Endothelial cell of umbilical vein (primary cell): Measurements from ENCODE around the gene LDAF1. TPM values are rescaled to one million over a fixed set of nuclear protein-coding genes. Genes with fewer than 3 reads are reported as not detected.

ENCODE experiments used
- BruUV-seq: library from RNA; stranded (reverse); fragments of 400-500 nt; replicated peaks from 2 replicates; lab custom pipeline; 2021; lab: Mats Ljungman, UMichigan
- CTCF ChIA-PET: fragments of 300-600, 350-600 bp; sonication (Branson Sonifier 250); formaldehyde crosslinking; loops from one replicate; lab custom pipeline; 2021; ENCODE audit warnings: antibody characterized with exemption, inconsistent platforms; lab: Charles Lee
- POLR2A ChIA-PET: fragments of 300-600, 350-600 bp; sonication (Branson Sonifier 250); formaldehyde crosslinking; loops from one replicate; lab custom pipeline; 2021; ENCODE audit warnings: antibody characterized with exemption, inconsistent platforms; lab: Charles Lee
- DNase-seq: peaks from one replicate; pipeline ENCODE4 v3.0.0-alpha.2; 2011; ENCODE audit warnings: low read depth, low spot score
- FAIRE-seq: peaks from 2 replicates; lab custom pipeline; 2011; peaks lifted over from hg19 to GRCh38; lab: Jason Lieb, UNC
- H2AFZ ChIP-seq: 2 replicates; pipeline ENCODE4 v1.6.0; 2012; ENCODE audit warnings: low read depth, low read length, control low read depth, inconsistent platforms
- H3K27ac ChIP-seq: 2 replicates; pipeline ENCODE4 v1.5.1; 2011; ENCODE audit warnings: low read depth, mild to moderate bottlenecking, control low read depth, low read length, moderate library complexity; ENCODE audit not compliant: insufficient read depth
- H3K27me3 ChIP-seq, 2 experiments: 2 replicates each; pipeline versions ENCODE4 v1.6.0 to v1.6.1; 2011; ENCODE audit warnings: low read length in 2 of 2, mixed read lengths in 1 of 2; ENCODE audit not compliant: control insufficient read depth in 2 of 2, insufficient read depth in 2 of 2
- H3K36me3 ChIP-seq, 2 experiments: 2 replicates in 1 of 2; 3 replicates in 1 of 2; pipeline ENCODE4 v1.5.1; 2011; ENCODE audit warnings: low read length in 2 of 2, mild to moderate bottlenecking in 1 of 2, moderate library complexity in 1 of 2; ENCODE audit not compliant: control insufficient read depth in 2 of 2, insufficient read depth in 2 of 2; ENCODE audit errors: extremely low read depth in 1 of 2
- H3K4me1 ChIP-seq: 3 replicates; pipeline ENCODE4 v1.5.1; 2011; ENCODE audit warnings: mild to moderate bottlenecking, low read length; ENCODE audit not compliant: control insufficient read depth, insufficient read depth; ENCODE audit errors: extremely low read depth
- H3K4me2 ChIP-seq: 2 replicates; pipeline ENCODE4 v1.6.1; 2011; ENCODE audit warnings: low read length, control low read depth, mixed read lengths; ENCODE audit not compliant: insufficient read depth
- H3K4me3 ChIP-seq, 3 experiments: fragments of 200-600 bp in 1 of 3; sonication (generic), shearing (Covaris generic) in 1 of 3; replicated peaks in 1 of 3; 2 replicates each; pipeline ENCODE4 v1.5.1; 2011 to 2016; ENCODE audit warnings: control low read depth in 3 of 3, low read length in 3 of 3, mild to moderate bottlenecking in 2 of 3, inconsistent platforms in 1 of 3, low read depth in 1 of 3, moderate library complexity in 1 of 3; ENCODE audit not compliant: insufficient read depth in 1 of 3
- H3K79me2 ChIP-seq: 2 replicates; pipeline ENCODE4 v1.6.0; 2012; ENCODE audit warnings: low read length, inconsistent platforms; ENCODE audit not compliant: control insufficient read depth, insufficient read depth
- H3K9ac ChIP-seq: replicated peaks from 2 replicates; pipeline ENCODE3; 2011; ENCODE audit warnings: low read length, control low read depth; ENCODE audit not compliant: insufficient read depth; ENCODE audit errors: extremely low read depth
- H3K9me1 ChIP-seq: replicated peaks from 3 replicates; pipeline ENCODE4 v1.6.0; 2011; ENCODE audit warnings: mild to moderate bottlenecking, low read length; ENCODE audit not compliant: control insufficient read depth, insufficient read depth; ENCODE audit errors: extremely low read depth
- H3K9me3 ChIP-seq: replicated peaks from 2 replicates; pipeline ENCODE4 v1.5.1; 2012; ENCODE audit warnings: low read length, inconsistent platforms; ENCODE audit not compliant: control insufficient read depth, insufficient read depth
- H4K20me1 ChIP-seq: replicated peaks from 2 replicates; pipeline ENCODE3; 2011; ENCODE audit warnings: mild to moderate bottlenecking, low read length; ENCODE audit not compliant: control insufficient read depth, insufficient read depth; ENCODE audit errors: extremely low read depth
- CTCF ChIP-seq, 2 donors: IDR thresholded peaks; 1 replicate in 1 of 2; 2 replicates in 1 of 2; pipeline ENCODE4 v1.5.1; 2011; ENCODE audit warnings: low read length in 2 of 2, mild to moderate bottlenecking in 2 of 2, moderate library complexity in 2 of 2, control low read depth in 1 of 2, inconsistent platforms in 1 of 2, low read depth in 1 of 2; ENCODE audit not compliant: insufficient read depth in 1 of 2; ENCODE audit errors: extremely low read depth in 1 of 2
- EZH2 ChIP-seq: IDR thresholded peaks from 2 replicates; pipeline ENCODE4 v1.6.1; 2012; ENCODE audit warnings: borderline replicate concordance, low read depth, mild to moderate bottlenecking, moderate library complexity, low read length, inconsistent platforms; ENCODE audit not compliant: severe bottlenecking
- FOS ChIP-seq: IDR thresholded peaks from 2 replicates; pipeline ENCODE4 v1.6.1; 2011; ENCODE audit warnings: mild to moderate bottlenecking, low read length, moderate library complexity, borderline replicate concordance; ENCODE audit not compliant: insufficient read depth
- GATA2 ChIP-seq: IDR thresholded peaks from 2 replicates; pipeline ENCODE4 v1.7.0; 2011; ENCODE audit warnings: low read depth, mild to moderate bottlenecking, moderate library complexity, mixed read lengths, low read length; ENCODE audit not compliant: insufficient read length, insufficient read depth
- JUN ChIP-seq: IDR thresholded peaks from 2 replicates; pipeline ENCODE4 v1.6.1; 2011; ENCODE audit warnings: borderline replicate concordance, low read depth; ENCODE audit not compliant: insufficient read length, insufficient read depth
- MAX ChIP-seq: IDR thresholded peaks from 2 replicates; pipeline ENCODE4 v1.6.1; 2011; ENCODE audit not compliant: insufficient read depth, insufficient read length
- MYC ChIP-seq: IDR thresholded peaks from one replicate; pipeline ENCODE4 v1.6.1; 2011; ENCODE audit warnings: mild to moderate bottlenecking, low read depth, low read length
- POLR2A ChIP-seq: IDR thresholded peaks from 2 replicates; pipeline ENCODE4 v1.6.1; 2012; ENCODE audit warnings: low read depth, mild to moderate bottlenecking, control low read depth, low read length
- POLR2AphosphoS5 ChIP-seq: IDR thresholded peaks from 2 replicates; pipeline ENCODE4 v1.6.1; 2012; ENCODE audit warnings: low read depth, mild to moderate bottlenecking, control low read depth, low read length, moderate library complexity; ENCODE audit not compliant: insufficient read depth
- dilution Hi-C: fragments of 300-500 bp; cut with MboI; formaldehyde crosslinking; loops from one replicate; pipeline ENCODE4 v1.15.0; 2019; ENCODE audit warnings: low sequenced_read_pairs; ENCODE audit not compliant: extremely low pct_ligation_motif_present
- intact Hi-C: fragments of 100-400 bp; cut with micrococcal nuclease; formaldehyde crosslinking; loops from one replicate; pipeline ENCODE4 v1.10.0; 2022
- polyA plus RNA-seq, 4 experiments: library from polyadenylated mRNA; depleted of rRNA in 3 of 4; stranded (reverse) in 3 of 4; unstranded in 1 of 4; fragments of >200 nt; gene quantifications; 2 replicates each; pipeline versions ENCODE4 v1.2.1 to v1.2.3, GENCODE V29; 2011 to 2012; ENCODE audit warnings: missing spikeins in 1 of 4
- total RNA-seq: library from RNA; stranded (reverse); gene quantifications from 2 replicates; pipeline ENCODE4 v1.2.3, GENCODE V29; 2021

Gene LDAF1
- total and polyA plus RNA-seq, 2 donors (not counting 3 experiments of a cell fraction or from before 2014, with no cell fraction given): 20.4 to 37.5 TPM

- no peaks in the 10 kb centered on the region for H3K4me1 ChIP-seq
- no peaks in the 10 kb centered on the region for H3K27me3 ChIP-seq
- no peak for FAIRE-seq
- H3K4me2 ChIP-seq: no peak overlapping the region
- H3K9me1 ChIP-seq: no peaks in the 10 kb centered on the region
- no peaks in the 10 kb centered on the region for H4K20me1 ChIP-seq
- peaks cover 0 to 14% of the 10 kb centered on the region in 2 experiments for H3K36me3 ChIP-seq
- DNase-seq: no peak
- dilution Hi-C loops (no loop called here), intact Hi-C loops (no loop called here)
- H3K4me3 ChIP-seq: no peak overlapping the region
- TF ChIP-seq MAX: no peak
- TF ChIP-seq EZH2: no peak
- no peak for TF ChIP-seq FOS
- TF ChIP-seq JUN: no peak
- no peak for TF ChIP-seq MYC
- TF ChIP-seq GATA2: no peak
- no peak for TF ChIP-seq POLR2A
- TF ChIP-seq POLR2AphosphoS5: no peak
- TF ChIP-seq CTCF (IDR thresholded peaks at IDR 0.05; ENCODE audit: extremely low read depth in 1 of 2, insufficient read depth in 1 of 2, low read depth in 1 of 2, low read length in 2 of 2): no peak
- no peak overlapping the region for H3K9ac ChIP-seq
- CTCF ChIA-PET: interaction anchor here (1.2 kb wide), 1 partner anchor 330 kb away, joined by 3 read pairs; no protein-coding TSS in a partner anchor
- no peak overlapping the region for H3K27ac ChIP-seq
- H3K9me3 ChIP-seq: no peaks in the 10 kb centered on the region
- no peaks in the 10 kb centered on the region for H3K79me2 ChIP-seq
- no peak overlapping the region for H2AFZ ChIP-seq
- POLR2A ChIA-PET: interaction anchor here (0.7 kb wide), 1 partner anchor 1140 kb away, joined by 8 read pairs; no protein-coding TSS in a partner anchor
- BruUV-seq: no TSS peak
Measured at GRCh38 chr16:21179983-21180365, 21.5 kb downstream of the LDAF1 start.
